ENCODE measurements around the gene ULK4.
"Not testable (repeated sequence)": the region's sequence is repeated elsewhere in the genome, so short reads cannot be mapped to it uniquely, and the experiment has no call there.

Gene ULK4

GRCh38 chr3:41860489-41860888 lies 101.4 kb downstream of the ULK4 start:
- DNase-seq, result not testable (repeated sequence)

GRCh38 chr3:41854956-41855355 lies 106.9 kb downstream of the ULK4 start:
- no peak for DNase-seq

- DNase-seq, result no peak
These were observed 108.2 kb downstream of the ULK4 start for GRCh38 chr3:41853540-41854196.

- no peak for DNase-seq
These were observed 112.9 kb downstream of the ULK4 start for GRCh38 chr3:41848753-41849574.

- DNase-seq, result no peak
These were observed 114.2 kb downstream of the ULK4 start for GRCh38 chr3:41847679-41848078.

GRCh38 chr3:41846850-41847249 lies 115.1 kb downstream of the ULK4 start:
- no peak for DNase-seq

- no peak for DNase-seq
These were observed 116.1 kb downstream of the ULK4 start for GRCh38 chr3:41845826-41846225.

GRCh38 chr3:41844256-41844655 lies 117.6 kb downstream of the ULK4 start:
- DNase-seq, result not testable (repeated sequence)

GRCh38 chr3:41840936-41841668 lies 120.8 kb downstream of the ULK4 start:
- not testable (repeated sequence) for DNase-seq

GRCh38 chr3:41836360-41837134 lies 125.4 kb downstream of the ULK4 start:
- DNase-seq, result no peak

- no peak for DNase-seq
These were observed 128.3 kb downstream of the ULK4 start for GRCh38 chr3:41833628-41834027.

GRCh38 chr3:41819236-41819635 lies 142.7 kb downstream of the ULK4 start:
- no peak for DNase-seq

GRCh38 chr3:41808618-41809017 lies 153.3 kb downstream of the ULK4 start:
- DNase-seq, result no peak

GRCh38 chr3:41808152-41808551 lies 153.8 kb downstream of the ULK4 start:
- no peak for DNase-seq

GRCh38 chr3:41794748-41795589 lies 166.9 kb downstream of the ULK4 start:
- no peak for DNase-seq

- DNase-seq, result no peak
These were observed 169.1 kb downstream of the ULK4 start for GRCh38 chr3:41792806-41793205.

GRCh38 chr3:41769106-41769505 lies 192.8 kb downstream of the ULK4 start:
- no peak for DNase-seq

- no peak for DNase-seq
These were observed 193.5 kb downstream of the ULK4 start for GRCh38 chr3:41768363-41768762.

- not testable (repeated sequence) for DNase-seq
These were observed 199.0 kb downstream of the ULK4 start for GRCh38 chr3:41762867-41763266.

- no peak for DNase-seq
These were observed 208.3 kb downstream of the ULK4 start for GRCh38 chr3:41753651-41754050.

- DNase-seq, result no peak
These were observed 210.3 kb downstream of the ULK4 start for GRCh38 chr3:41751597-41751996.

- DNase-seq, result no peak
These were observed 211.9 kb downstream of the ULK4 start for GRCh38 chr3:41749988-41750387.
